H1 (cell line): ENCODE measurements around the gene BPIFA2. TPM values are rescaled to one million over a fixed set of nuclear protein-coding genes. Genes with fewer than 3 reads are reported as not detected.

Source experiments
- BCL11A ChIP-seq, 2 experiments: IDR thresholded peaks; one replicate each; pipeline ENCODE4 v1.6.1; 2011; ENCODE audit warnings: low read depth in 2 of 2, low read length in 2 of 2, mild to moderate bottlenecking in 2 of 2
- GABPA ChIP-seq: IDR thresholded peaks from 2 replicates; pipeline ENCODE4 v1.6.1; 2011; ENCODE audit warnings: mild to moderate bottlenecking, low read length, moderate library complexity, borderline replicate concordance; ENCODE audit not compliant: insufficient read depth
- polyA plus RNA-seq, 7 experiments: library from polyadenylated mRNA; depleted of rRNA in 3 of 7; stranded (reverse) in 5 of 7; unstranded in 2 of 7; fragments of >200 nt in 5 of 7; fragments of 200-250 nt in 2 of 7; gene quantifications; 1 replicate in 5 of 7; 2 replicates in 1 of 7; 4 replicates in 1 of 7; pipeline versions ENCODE4 v1.2.1 to v1.2.3, GENCODE V29; 2011 to 2013; ENCODE audit warnings: missing spikeins in 2 of 7, mixed read lengths in 2 of 7
- total RNA-seq: library from RNA; stranded (reverse); fragmentation: NEBNext Ultra II Directional; extraction: Animal tissue kit (Norgen Biotek cat#: 25700); gene quantifications from 2 replicates; pipeline ENCODE4 v1.2.1, GENCODE V29; 2021

The BPIFA2 gene
- total and polyA plus RNA-seq, 2 of the 8 experiments (the other 6 are each of a cell fraction or from before 2014, with no cell fraction given), result not detected

DNA sequence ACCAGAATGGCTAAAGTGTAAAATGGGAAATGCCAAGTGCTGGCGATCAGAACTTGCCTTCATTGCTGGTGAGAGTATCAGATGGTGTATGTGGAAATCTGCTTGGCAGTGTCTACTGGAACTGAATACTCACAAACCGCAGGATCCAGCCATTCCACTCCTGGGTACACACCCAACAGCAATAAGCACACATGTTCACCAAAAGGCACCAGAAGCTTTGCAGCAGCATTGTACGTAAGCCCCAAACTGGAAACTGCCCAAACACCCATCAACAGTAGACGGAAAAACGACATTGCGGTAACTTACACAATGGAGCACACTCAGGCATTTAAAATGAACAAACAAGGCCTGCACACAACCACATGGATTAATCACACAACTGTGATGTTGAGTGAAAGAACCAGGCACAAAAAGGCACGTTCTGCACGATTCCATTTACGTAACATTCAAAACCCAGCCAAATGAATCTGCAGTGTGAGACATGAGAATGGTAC is 37.3 kb upstream of the BPIFA2 start (continued):
- TF ChIP-seq BCL11A (IDR thresholded peaks at IDR 0.05; ENCODE audit: low read depth in 2 of 2, low read length in 2 of 2) (no peak), GABPA (no peak)
- TF ChIP-seq, all 59 proteins: peak for 0
